Activated CD8-positive, alpha-beta memory T cell treated with anti-CD3 and anti-CD28 coated beads, Interleukin-2, amount 50 U/mL, for 48 hours (primary cell): ENCODE measurements around the gene EMX2.

Experiments
- DNase-seq: peaks from one replicate; pipeline ENCODE4 v3.0.0-alpha.2; 2020

Gene EMX2

DNA sequence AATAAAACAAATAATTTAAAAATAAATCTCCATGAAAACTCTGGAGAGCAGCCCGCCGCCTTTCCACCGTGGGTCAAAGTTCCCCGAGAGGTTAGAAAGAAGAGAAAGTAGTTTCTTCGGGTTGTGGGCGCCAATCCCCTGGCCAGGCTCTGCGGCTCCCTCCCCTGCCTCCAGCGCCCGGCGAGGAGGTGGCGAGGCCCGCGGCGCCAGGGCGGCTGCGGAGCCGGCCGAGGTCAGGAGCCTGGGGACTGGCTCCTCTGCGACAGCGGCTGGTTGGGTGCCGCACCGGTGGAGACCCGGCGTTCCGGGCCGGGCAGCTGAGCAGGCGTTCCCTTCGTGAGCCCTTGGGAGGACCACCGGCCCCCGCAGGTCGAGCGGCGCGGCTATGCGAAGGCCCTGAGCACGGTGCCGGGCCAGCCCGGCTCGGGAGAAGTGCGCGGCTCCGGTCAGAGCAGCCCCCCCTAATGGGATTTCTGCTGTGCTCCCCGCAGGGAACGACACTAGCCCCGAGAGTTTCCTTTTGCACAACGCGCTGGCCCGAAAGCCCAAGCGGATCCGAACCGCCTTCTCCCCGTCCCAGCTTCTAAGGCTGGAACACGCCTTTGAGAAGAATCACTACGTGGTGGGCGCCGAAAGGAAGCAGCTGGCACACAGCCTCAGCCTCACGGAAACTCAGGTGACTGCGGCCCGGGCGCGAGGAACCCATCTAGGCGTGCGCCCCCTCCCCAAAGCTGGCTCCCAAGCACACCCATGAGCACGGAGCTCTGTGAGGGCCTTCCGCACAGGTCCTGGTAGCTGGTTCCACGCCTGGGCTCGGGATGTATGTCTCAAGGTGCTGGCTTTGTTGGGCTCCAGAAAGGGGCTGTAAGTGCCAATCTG lies 2.8 kb downstream of the EMX2 start:
- DNase-seq = no peak

DNA sequence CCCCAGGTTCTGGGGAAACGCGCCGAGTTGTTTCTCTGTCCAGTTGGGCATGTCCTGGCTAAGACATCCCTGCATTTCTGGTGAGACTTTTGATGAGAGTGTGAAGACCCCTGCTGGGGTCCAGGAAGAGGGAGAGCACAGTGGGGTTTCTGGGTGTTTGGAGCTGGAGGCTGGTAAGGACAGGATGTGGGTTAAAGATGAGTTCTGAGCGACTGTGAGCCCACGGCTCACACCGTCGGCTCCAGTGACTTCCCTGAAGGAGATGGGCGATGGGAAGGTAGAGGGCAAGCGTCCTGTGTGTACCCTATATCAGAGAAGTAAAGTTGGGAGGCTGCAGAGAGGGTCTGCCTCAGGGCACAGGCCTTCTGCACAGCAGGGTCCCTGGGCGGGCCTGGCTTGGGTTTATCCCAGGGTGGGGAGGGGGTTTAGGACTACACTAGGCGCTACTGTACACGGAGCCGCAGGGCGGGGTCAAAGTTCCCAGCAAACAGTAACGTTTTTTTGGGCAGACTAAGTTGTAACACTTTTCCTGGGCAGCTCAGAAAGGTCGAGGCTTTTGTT lies 3.6 kb downstream of the EMX2 start:
- DNase-seq = no peak

DNA sequence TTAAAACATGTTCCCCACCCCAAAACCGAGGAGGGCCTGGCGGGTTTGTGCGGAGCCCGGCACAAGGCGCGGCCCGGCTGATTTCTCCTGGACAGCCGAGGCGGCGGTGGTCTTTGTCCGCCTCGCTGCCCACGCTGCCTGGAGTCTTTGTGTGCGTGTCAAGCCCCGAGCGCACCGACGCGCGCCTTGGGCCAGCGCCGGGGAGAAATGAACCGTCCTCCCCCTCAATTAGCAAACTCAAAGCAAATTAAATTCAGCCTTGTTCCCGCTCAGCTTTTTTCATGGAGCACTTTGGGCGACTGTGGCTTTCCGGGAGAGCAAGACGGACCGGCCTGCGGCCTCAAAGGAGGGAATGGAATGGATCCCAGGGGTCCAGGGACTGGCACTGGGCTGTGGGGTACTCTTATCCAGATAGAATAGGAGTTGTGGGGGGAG lies 4.1 kb downstream of the EMX2 start:
- no peak for DNase-seq

DNA sequence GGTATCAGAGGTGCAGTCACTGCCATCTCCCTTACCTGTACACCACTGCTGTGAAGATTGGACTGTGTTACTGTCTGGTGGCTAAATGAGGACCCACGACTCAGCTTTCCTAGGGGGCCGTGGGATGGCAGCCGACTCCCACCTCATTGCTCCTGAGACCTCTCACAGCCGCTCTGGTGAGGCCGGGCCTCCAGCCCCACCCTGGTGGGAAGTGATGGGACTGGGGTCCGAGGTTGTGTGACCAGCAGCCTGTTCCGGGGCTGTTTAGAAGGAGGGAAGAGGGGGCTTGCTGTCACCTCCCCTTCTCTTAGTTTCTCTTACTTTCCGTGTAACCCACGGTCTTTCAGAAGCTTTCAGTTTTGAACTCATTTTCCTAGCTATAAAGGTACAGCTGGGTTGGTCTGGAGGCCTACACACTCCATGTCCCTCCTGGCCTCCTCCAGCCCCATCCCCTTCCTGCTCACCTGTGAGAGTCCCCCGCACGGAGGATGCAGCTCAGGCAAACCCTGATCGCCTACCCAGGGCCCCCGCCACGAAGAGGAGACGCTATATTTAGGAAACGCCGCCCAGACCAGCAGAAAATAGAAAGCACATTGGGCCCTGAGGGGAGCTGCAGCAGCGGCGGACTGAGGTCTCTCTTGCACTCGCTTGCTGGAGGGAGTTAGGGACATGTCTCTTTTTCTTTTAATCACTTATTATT lies 4.6 kb downstream of the EMX2 start:
- DNase-seq = no peak

DNA sequence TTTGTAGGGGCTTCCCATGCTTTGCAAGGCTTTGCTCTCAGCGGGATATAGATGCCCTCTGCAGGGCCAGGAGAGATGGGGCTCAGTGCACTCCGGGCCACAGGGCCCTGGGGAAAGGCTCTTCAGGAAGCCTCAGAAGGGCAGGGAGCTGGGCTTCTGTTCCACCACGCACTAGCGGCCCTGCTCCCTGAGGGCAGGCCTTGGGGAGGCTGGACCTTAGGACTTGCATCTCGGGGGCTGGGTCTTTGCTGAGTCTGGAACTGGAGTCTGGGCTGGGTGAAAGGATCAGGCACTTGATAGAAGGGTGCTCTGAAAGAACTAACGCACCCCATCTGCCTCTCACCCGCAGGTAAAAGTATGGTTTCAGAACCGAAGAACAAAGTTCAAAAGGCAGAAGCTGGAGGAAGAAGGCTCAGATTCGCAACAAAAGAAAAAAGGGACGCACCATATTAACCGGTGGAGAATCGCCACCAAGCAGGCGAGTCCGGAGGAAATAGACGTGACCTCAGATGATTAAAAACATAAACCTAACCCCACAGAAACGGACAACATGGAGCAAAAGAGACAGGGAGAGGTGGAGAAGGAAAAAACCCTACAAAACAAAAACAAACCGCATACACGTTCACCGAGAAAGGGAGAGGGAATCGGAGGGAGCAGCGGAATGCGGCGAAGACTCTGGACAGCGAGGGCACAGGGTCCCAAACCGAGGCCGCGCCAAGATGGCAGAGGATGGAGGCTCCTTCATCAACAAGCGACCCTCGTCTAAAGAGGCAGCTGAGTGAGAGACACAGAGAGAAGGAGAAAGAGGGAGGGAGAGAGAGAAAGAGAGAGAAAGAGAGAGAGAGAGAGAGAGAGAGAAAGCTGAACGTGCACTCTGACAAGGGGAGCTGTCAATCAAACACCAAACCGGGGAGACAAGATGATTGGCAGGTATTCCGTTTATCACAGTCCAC lies 5.4 kb downstream of the EMX2 start:
- no peak for DNase-seq

DNA sequence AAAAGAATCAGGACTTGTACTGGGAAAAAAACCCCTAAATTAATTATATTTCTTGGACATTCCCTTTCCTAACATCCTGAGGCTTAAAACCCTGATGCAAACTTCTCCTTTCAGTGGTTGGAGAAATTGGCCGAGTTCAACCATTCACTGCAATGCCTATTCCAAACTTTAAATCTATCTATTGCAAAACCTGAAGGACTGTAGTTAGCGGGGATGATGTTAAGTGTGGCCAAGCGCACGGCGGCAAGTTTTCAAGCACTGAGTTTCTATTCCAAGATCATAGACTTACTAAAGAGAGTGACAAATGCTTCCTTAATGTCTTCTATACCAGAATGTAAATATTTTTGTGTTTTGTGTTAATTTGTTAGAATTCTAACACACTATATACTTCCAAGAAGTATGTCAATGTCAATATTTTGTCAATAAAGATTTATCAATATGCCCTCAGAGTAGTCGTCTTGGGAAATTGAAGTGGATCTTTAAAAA lies 6.6 kb downstream of the EMX2 start:
- DNase-seq = no peak

DNA sequence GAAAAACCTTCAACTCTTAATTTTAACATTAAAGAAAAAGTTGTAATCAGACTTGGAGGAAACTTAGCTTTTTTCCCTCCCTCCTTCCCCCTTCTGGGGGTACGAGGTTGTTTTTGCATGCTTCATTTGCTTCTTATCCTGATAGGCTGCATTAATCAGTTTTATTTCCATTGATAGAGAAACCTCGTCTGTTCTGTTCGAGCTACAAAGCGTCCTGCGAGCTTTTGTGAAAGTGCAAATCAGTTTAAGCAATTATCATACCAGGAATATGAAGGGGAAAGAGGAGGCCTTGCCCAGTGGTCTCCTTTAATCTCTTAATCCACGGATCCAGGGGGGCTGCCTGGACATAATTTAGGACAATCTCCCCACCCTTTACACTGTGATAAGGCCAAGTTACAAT lies 7.5 kb downstream of the EMX2 start:
- DNase-seq = no peak

DNA sequence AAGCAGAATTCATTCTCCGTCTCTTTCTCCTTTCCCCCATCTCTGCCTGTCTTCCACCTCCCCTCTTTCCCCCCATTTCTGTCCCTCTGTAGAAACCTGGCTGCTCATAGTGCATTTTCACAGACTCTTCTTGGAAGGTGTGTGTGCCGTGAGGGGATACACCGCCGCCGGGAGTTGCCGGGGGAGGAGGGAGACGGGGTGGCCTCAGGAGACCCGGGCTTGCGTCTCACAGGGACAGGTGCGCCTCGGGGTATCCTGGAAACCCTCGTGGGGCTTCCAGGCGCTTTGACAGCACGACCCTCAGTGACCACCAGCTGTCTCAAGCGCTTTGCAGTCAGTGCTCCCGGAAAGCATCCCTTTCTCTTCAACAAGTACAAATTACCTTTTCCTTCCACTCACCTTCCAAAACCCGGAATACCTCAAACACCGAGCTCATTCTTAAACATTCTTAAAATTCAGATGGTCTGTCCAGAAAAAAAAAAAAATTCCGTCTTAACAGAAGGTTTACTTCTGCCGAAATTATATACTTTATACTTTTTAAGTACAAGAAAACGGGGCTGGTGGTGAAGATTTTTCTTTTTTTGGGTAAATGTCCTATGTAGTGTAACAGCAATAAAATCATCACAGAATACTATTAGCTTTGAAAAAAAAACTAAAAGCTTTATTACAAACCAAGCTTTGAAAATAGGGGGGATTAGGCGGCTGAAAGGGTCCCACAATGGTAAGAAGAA lies 8.2 kb downstream of the EMX2 start:
- no peak for DNase-seq

DNA sequence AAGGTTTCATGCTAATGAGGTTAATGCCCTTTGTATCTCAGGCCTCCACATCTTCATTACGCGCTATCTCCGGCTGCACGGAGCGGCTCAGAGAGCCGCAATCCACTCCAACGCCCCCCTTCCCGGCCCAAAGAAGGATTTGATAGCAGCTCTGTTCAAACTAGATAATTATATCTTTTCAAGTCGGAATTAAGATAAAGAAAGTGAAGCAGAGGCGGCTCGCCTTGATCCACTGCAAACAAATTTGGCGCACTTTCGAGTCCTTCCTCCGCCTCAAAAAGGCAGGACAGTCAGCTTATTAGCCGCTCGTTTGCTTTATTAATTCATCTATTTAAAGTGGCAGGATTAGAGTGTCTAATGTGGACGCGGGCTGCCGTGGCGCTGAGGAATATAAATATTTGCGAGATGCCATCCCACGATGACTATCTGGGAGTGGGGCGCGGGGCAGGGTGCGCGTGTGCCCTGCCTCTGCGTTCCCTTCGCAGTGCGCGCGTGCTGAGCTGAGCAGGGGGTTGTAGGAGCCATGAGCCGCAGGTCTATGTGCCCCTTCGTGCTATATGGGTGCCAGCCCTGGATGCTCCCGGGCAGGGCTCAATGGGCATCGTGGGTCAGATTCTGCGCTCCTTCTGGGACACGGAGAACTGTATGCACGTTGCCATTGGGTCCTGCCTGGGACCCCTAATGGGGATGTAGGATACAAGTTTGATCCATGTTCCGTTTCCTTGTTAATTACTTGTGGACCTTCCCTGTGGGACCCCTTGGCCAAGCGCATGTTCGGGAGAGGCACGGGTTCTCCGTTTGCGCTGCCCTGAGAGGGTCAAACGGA lies 9.0 kb downstream of the EMX2 start:
- no peak for DNase-seq

DNA sequence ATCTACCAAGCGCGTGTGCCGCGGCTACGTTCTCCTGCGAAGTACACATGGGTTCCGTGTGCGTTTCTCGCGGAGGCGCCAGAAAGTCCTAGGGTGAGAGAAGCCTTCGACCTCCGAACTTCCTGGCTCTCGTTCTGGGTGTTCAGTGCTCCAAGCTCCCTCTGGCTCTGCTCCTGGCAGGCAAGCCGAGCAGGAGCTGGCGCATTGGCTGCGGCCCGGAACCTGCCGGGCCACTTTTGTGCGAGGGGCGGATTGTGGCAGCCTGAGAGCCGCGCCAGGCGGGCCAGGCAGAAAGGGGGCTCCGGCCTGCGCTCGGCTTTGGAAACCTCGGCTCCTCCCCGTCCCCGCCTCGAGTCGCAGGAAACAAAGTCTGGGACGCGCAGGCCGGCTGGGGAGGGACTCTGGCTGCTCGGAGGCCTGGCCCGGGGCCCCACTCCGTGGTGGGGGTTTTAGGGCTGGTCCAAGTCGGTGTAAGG lies 9.6 kb downstream of the EMX2 start:
- DNase-seq = no peak

DNA sequence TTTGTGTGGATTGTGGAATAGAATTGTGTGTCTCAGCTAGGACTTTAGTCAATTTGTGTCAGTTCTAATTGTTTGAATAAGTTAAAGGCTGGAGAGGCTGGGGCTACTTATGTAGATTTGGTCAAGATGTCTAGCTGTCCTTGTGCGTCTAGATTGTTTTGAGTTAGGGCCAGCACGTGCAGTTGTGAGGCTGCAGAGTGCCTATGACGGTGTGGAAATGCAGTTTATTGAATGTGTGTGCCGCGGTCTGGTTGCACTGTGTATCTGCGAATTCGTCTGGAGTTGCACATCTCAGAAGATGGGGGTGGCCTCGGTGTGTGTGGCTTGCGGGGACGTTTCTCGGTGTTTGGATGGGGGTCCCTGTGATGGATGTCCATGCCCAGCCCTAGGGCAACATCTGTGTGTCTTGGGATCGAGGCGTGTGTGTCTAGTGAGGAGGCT lies 10.2 kb downstream of the EMX2 start:
- DNase-seq = no peak

DNA sequence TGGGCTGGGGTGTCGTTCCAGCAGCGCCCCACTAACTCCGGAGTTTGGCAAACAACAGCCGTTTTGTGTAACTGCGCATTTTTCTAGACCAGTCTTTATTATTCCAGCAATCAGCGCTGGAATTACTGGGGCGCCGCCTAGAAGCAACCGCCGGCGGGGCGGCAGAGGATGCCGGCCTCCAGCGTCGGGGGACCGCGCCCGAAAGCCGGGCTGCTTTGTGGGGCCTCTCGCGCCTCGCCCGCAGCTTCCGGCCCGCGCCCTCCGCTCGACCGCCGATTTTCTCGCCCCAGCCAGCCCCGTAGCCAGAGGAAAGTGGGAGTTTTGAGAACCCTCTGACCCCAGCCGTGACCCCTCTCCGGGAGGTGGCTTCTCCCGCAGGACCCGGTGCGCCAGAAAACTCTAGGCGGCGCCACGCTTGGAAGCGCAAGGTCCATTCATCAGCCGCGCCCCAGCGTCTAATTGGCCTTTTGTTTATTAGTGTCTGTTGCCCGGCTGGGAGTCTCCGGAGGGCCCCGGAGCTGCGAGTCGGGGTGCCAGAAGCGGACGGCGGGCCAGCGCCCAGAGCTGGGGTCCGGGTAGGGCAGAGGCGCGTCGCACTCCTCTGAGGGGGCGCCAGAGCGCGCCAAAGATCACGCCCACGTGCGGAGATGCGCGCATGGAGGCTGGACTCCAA lies 10.7 kb downstream of the EMX2 start:
- no peak for DNase-seq

DNA sequence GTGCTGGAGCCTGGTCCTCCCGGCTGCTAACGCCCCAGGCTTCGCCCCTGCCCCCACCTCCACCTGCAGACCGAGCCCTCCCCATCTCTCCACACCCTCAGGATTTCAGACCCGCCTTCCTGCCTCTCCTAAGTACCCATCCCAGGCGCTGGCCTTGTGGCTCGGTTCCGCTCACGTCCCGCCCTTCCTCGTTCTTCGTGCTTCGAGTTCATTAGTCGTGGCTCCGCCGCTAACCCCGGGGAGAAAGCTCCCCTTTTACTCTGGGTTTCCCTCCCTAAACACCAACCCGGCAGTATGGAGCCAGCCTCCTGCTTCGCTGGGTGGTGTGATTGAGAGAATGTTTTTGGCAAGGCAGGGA lies 11.2 kb downstream of the EMX2 start:
- DNase-seq = no peak

DNA sequence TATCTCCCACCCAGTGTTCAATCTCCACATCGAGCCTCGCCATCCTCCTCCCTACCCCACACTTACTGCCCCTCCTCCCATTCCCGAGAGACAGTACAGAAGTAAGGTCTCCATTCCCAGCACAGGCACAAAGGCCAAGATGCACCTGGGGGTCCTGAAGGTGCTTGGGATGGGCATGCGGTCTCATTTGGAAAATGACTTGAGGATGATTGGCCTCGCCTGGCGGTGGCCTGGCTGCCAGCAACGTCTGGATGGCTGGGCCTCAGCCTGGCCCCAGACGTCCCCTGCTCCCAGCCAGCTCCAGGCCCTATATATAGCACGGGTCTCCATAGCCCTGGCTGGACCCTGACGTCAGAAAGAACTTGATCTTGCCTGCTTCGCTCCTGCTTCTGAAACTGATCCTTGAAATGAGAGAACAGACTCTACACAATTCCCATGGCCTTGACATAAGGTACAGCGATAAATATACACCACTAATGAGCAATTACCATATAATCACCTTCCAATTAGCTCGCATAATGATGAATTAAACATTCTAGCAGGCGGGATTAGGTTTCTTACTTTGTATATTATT lies 11.8 kb downstream of the EMX2 start:
- DNase-seq = no peak

DNA sequence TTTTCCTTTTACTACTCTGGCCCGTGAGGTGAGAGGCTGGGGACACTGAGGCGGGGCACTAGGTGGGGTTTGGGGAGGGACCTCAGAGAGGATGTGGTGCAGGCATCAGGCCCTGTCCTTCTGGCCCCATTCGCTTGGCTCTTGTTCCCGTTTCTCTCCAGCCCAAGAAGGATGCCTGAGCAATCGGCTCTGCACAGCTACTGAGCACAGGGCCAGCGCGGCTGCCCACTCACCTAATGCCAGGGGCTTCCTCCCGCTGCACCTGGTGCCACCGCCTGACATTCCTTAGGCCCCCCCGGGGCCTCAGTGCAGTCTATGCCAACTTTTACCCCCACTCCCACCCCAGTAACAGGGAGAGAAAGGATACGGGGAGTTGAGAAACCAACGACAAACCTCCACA lies 12.5 kb downstream of the EMX2 start:
- DNase-seq = no peak

DNA sequence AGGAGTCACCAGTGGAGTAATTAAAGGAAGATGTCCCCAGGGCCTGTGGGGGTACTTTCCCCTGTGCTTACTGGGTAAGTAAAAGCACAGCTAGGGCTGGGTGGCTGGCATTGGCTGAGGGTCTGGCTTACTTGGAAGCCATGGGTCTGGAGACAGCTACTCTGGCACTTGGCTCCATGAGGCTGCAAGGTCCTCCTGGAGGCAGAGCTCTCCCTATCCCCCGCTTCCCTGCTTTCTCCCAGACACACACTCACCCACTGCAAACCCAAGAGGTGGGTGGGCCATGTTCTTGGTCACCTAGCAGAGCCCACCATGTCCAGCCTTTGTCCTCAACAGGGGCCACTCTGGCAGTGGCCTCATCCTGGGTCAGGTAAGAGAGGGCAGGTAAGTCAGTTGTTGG lies 13.3 kb downstream of the EMX2 start:
- no peak for DNase-seq

DNA sequence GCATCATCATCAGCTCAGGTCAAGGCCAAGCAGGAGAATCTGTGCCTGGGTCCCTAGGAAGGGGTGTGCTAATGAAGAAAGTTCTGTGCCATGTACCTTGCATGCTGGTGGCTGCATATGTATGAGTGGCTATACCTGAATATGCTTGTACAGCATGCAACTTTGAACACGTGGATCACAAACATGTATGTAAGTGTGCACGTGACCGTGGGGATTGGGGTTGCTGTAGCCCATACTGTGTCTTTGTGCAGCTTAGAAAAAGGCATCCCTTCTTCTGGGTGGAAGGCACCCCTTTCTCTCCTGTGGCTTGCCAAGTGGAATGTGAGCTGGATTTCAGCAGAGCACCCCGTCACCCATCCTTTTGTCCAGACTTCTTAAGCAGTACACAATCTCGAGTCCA lies 13.8 kb downstream of the EMX2 start:
- DNase-seq = no peak

DNA sequence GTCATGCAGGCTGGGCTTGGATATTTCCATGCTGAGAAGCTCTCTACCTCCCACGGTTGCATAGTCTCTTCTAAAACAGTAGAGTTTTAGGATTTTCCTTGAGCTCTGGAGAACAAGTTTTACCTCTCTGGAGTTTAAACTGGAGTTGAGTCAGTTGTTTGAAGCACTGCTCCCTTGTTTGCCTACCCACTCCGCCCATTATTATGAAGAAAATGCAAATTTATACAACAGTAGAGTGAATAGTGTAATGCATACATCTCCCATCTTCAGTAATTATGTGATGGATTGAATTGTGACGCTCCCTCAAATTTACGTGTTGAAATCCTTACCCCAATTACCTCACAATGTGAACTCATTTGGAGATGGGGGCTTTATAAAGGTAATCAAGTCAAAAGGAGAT lies 17.2 kb downstream of the EMX2 start:
- no peak for DNase-seq

DNA sequence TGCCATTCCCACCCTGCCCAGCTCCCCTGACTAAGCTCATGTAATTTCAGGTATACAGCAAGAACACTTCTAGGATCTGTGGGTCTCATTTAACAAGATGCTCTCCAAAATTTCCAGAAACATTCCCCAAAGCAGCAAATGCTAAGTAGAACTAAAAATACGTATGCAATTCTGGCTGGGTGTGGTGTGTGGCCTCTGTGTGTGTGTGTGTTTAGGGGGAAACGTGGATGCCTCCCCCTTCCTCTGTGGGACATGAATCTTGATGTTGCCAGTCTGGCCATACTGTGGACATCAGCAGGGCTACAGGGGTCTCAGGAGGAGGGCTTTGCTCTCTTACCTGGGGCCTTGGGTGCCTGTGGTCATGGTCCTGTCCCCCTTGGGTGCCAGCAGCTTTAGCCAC lies 18.4 kb downstream of the EMX2 start:
- DNase-seq = no peak

DNA sequence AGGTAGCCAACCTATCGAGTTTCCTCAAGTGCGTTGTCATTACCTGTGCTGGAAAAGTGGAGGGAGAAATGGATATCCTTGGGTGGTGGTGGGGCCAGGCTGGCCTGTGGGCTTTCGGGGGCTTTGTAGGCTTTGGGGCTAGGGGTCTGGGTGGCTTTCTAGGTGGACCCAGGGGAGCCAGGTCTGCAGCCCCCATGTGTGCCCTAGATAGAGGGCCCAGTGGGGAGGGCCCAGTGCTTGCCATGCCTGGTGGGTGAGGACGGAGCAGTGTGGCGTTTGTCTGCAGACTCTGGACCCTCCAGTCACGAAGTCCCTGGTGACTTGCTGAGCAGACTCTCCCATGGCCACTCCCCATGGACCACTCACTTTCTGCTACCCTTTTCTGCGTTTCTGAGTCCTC lies 19.7 kb downstream of the EMX2 start:
- no peak for DNase-seq
